Esophagus squamous epithelium (tissue), 4 donors: ENCODE results near the gene DENND1B.

Experiments used
- CTCF ChIP-seq, 6 experiments: fragments of 450-650 bp in 4 of 6; fragments of 200-600 bp in 2 of 6; sonication (generic) in 2 of 6; IDR thresholded peaks; one replicate each; pipeline ENCODE4 v1.5.1; 2016 to 2019; ENCODE audit warnings: antibody characterized with exemption in 6 of 6, mild to moderate bottlenecking in 4 of 6, moderate library complexity in 4 of 6
- POLR2A ChIP-seq, 4 donors: fragments of 450-650 bp; IDR thresholded peaks; one replicate each; pipeline ENCODE4 v1.6.1; 2017; ENCODE audit warnings: antibody characterized with exemption in 4 of 4, mild to moderate bottlenecking in 4 of 4, moderate library complexity in 3 of 4

DNA sequence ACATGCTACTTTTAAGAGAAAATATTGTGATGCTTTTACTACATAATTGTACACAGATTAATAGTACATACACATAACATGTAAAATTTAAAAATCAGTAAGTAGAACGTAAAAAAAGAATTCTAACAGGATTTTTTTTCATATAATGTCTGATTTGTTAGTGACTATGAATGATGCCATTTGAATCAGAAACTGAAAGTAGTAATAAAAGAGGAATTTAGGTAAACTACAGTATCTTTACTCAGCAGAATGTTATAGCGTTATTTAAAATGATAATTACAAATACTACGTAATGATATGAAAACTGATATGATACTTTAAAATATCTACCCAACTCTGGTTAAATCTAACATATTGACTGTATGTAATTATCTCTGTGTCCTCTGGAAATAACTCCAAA is 116.1 kb downstream of the DENND1B start:
- TF ChIP-seq CTCF (IDR thresholded peaks at IDR 0.05) (no peak), POLR2A (IDR thresholded peaks at IDR 0.05) (no peak)
